HG03196 (cell line): Measurements from ENCODE around the gene PTPRG.

Source experiments
- ATAC-seq: cut with Tn5 transposase; IDR thresholded peaks from one replicate; pipeline ENCODE4 v1.9.1; 2021; ENCODE audit not compliant: unreplicated experiment

Gene PTPRG

DNA sequence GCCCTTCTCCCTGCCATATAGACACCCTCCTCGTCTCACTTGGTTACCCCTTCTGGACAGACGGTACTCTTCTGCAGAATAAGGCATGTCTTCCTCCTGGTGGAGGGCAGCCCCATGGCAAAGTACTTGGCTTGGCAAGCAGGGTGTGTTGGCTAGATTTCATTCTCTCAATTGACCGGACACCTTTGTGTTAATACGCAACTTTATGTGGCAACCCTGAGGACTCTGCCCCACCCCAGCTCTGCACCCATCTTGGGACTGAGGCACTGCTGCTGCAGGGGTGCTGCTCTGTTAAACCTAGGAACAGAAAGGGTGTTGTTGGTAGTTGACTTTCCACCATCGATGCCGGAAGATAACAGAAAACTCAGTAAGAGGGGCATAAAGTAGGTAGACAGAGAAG lies 55.2 kb downstream of the PTPRG start:
- ATAC-seq = no peak

DNA sequence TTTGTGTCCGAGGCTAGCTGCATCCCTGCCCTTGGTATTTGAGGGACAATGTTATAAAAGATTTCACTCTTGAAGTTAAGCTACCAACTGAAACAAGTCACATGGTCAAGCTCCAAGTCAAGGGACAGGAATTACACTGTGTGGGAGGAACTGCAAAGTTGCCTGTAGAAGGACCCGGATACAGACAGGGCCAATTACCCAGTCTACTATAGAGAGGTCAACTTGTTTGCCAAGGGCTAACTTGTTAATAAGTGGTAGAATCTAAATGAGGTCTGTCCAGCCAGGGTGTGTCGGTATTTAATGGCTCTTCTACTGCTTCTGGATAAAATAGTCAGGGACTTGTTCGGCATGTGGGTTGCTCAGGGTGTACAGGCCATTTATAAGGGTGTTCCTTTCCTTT lies 55.7 kb downstream of the PTPRG start:
- no peak for ATAC-seq

DNA sequence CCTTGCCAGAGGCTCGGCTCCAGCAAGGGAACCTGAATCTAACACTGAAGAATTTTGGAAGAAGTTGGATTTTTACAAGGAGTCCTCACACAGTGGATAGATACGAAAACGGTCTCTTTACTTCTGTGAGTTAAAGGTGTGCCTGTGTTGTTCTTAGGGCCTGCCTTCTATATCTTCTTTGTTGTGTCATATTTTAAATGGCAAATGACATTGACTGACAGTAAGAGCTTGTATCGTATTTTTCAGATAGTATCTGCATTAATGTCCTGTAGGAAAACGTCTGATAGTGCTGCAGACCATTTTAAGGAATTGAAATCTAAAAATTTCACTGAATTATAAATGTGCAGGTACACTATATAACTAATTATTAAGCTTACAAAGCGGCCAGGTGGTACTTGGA lies 56.3 kb downstream of the PTPRG start:
- ATAC-seq = no peak

DNA sequence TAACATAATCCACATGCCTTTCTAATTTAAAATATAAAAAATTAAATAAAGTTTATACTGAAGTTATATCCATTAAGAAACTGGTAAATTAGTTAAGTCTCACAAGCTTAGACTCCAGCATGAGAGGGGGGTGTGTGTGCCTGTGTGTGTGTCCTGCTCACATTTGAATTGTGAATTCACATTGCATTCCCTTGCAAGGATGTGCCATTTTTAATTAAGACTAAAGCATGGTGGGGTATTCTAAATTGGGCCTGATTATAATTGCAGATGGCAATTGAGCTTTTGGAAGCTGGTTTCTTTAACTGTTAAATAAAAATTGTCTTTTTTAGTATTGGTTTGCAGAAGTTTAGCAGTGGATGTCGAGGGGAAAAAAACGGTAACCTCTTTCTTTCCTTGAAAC lies 56.9 kb downstream of the PTPRG start:
- ATAC-seq = no peak

DNA sequence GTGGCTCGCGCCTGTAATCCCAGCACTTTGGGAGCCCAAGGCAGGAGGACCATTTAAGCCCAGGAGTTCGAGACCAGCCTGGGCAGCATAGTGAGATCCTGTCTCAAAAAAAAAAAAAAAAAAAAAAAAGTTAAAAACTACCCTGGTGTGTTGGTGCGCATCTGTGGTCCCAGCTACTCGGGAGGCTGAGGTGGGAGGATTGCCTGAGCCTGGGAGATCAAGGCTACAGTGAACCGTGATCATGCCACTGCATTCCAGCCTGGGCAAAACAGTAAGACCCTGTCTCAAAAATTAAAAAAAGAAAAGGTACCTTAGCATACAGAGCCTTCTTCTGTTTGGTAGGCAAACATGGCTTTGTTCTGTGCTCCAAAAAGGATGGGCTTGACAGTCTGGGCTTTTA lies 57.5 kb downstream of the PTPRG start:
- no peak for ATAC-seq

DNA sequence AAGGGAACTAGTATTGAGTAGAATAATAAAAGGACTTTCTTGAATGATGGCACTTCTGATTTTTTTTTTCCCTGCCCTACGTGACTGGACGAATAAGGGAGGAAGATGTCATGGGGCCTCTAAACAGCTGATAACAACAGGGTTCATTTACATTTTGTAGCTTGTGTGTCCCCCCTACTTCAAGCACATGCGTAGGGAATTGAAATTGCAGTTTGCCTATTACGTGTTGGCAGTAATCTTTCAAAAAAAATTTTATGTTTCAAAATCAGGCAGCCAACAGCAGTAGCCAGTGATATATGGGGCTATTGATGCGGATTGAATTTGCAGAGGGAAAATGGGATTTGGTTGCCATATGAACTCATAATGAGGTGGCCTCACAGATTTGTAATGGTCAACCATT lies 58.7 kb downstream of the PTPRG start:
- no peak for ATAC-seq

DNA sequence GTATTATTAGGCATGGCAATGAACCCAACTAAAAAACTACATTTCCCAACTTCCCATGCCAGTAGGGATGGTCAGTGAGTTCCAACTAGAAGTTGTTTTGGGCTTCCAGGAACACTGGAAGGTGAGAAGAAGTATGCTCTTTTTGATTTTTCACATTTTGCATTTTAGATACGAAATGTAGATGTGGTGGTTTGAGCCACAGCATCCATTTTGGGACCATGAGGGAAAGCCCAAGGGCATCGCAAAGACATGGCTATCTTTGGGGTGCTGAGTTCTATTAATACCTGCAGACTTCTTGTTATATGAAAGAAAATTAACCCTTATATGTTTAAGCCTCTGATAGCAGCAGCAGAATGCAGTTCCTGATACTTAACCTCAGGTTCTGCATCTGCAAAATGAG lies 62.9 kb downstream of the PTPRG start:
- no peak for ATAC-seq

DNA sequence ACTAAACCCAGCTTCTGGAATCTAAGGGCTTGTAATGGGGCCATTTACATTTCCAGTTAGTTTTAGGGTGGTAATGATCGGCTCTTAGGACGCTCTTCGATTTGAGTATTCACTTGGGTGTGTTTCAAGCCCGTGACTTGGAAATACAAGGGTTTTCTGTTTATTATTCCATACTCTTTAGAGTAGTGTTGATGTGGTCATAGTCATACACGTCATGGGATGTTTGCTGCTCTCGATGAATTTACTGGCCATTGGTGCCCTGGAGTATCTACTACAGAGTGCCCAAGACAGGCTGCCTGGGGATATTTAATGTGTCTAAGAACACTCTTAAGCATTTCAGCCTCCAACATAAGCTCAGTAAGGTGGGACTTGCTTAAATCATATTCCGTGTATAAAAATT lies 64.1 kb downstream of the PTPRG start:
- no peak for ATAC-seq

DNA sequence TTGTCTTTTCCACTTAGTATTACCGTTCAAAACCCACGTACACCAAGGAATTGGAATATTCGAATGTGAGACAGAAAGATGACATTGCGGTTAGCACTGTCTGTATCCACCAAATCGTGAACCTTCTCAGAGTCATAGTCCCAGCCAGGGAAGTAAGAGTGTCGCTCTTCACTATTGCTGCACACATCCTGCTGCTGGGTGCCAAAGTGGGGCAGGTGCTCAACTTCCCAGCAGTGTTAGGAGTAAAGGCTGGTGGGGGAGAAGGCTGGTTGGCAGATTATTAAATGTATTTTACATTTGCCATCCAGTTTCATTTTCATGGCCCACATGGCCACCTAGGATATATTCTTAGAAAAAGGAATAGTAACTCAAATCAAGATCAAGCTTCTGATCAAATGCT lies 65.1 kb downstream of the PTPRG start:
- ATAC-seq = no peak

DNA sequence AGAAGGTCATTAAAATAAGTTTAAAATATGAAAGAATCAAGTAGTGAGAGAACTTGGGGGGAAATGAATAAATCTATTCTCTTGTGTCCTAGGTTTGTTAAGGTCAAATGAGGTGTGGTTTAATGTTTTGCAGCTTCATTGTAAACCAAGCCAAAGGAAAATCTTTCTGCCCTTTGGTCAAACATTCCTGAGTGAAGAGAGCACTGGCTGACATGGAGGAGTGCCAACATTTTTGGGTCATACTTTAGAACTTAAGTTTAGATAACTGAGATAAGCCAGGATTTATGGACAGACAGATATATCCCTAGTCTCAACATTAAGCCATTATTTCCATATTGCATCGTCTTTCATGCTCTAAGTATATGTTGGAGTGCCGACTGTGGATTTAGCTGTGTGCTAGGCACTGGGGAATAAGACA lies 66.4 kb downstream of the PTPRG start:
- no peak for ATAC-seq

DNA sequence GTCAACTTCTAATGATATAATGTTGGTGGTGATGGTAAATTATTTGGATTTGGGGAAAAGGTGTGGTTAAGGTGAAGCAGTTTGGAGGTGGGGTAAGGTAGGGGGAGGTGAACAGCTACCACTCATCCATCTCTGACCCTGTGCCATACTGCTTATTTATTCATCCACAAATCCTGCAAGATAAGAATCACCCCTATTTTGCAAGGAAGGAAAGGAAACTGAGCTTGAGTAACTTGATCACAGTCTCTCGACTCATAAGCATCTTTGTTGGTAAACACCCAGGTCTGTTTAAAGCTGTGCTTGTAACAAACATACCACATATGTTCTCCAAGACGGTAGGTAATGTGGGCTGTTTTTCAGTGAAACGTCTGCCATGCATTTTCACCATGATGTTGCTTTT lies 67.3 kb downstream of the PTPRG start:
- no peak for ATAC-seq

DNA sequence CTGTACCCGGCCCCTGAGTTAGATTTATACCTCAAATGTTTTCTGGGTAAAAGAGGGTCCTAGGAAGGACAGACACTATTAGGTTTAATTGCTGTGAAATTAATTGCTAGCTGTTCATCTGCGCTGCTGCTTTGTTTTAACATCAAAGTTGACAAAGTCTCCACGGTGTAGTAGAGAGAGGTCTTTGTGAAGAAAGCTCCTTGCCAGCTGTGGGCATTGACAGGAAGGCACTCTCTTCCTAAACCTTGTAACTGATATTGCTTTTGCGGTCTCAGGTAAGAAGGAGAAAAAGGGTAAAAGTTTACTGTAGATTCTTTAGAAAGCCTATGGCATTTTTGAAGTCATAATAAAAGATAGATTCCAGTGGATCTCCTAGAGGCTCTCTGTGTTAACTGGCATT lies 68.1 kb downstream of the PTPRG start:
- ATAC-seq = no peak

DNA sequence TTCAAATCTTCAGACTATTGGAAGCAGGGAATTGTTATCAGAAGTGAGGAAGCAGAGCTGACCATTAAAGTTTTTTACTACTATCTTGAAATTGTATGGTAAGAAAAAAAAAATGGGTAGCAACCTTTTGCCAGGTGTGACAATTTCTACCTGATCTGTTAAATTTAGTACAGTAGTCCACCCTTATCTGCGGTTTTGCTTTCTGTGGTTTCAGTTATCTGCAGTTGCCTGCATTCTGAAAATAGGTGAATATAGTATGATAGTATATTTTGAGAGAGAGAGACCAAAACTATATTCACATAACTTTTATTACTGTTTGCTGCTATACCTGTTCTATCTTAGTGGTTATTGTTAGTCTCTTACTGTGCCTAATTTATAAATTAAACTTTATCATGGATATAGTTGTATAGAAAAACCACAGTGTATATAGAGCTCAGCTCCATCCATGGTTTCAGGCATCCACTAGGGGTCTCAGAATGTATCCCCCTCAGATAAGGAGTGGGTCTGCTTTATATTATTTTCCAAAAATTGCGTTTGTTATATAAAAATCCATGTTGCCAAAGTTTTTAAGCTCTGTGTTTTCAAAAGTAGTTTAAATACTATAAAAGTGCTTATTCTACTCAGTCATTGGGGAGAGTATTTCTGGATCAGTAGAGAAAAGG lies 69.9 kb downstream of the PTPRG start:
- ATAC-seq = no peak

DNA sequence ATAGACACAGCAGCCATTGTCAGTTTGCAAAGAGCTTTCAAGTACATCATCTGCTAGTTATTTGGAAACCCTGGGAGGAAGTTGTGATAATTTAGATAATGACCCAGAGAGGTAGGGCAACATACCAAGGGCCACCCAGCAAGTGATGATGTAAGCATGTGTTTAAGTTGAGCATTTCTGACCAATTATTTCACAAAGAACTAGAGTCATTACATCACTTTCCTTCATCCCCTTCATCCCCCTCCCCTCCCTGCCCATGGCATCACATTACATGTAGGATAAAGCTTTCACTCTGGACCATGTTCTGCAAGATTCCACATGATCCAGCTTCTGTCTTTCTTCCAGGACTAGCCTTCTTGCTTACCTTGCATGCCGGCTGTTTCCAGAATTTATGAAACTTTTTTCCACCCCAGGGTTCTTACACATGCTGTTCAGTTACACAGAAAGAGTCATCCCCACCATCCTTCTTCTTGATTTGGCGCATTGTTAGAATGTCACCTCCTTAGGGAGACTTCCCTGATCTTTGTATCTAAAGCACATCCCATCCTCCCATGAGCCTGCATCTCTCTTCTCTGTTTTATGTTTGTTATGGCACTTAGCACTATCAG lies 71.3 kb downstream of the PTPRG start:
- ATAC-seq = no peak

DNA sequence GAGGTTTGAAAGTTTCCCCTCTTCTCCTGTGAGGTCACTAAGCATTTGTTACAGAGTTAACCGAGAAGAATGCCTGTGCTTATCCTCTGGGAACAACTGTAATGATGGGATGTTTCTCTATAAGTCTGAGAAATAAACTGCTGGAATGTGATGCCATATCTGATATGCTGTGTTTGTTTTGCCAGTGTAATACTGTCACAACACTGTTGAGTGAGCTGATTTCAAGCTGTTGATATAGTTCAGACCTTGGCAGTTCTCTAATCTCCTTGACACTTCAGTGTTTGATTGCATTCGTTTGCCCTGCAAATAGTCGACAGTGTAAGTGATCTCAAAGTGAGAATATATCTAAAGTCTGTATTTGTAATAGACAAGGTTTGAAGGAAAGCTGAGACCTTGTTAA lies 73.3 kb downstream of the PTPRG start:
- no peak for ATAC-seq

DNA sequence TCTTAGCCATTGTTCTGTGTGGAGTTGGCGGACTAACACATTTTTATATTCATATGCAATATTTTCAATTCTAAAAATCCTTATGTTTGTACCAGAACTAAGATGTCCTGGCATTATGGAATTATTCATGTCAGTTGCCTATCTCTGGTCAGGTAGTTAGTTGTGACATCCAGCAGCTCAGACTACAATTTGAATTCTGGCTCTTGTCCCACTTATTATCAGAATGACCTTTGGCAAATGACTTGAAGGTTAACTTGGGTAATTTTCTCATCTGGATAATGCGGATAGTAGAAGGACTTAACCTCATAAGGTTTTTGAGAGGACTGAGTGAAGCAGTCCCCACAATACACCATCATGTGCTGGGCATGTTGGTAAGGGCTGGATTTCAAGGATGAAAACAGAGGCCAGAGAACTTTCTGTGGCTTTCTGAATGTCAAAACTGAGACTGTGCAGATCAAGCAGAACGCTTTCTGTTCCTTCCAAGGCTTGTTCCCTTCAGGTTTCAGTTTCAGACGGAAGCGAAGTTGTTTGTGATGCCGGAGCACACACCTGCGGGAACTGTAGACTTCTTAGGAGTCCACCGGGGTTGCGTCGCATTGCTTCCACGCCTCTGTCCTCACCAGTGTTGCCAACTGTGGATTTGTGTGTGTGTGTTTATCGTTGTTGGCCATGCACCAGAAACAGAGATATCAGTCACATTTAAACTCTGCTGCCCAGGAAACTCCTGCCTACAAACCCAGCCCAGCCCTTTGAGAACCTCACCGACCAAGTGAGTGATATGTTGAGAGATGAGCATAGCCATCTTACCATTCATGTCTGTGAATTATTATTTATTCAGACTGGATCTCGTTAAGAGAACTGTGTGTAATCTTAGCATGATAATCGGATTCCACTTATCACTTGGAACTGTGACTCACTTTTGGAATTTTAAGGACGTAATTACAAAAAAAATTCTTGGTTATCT lies 76.0 kb downstream of the PTPRG start:
- ATAC-seq = peak; percentile 84

DNA sequence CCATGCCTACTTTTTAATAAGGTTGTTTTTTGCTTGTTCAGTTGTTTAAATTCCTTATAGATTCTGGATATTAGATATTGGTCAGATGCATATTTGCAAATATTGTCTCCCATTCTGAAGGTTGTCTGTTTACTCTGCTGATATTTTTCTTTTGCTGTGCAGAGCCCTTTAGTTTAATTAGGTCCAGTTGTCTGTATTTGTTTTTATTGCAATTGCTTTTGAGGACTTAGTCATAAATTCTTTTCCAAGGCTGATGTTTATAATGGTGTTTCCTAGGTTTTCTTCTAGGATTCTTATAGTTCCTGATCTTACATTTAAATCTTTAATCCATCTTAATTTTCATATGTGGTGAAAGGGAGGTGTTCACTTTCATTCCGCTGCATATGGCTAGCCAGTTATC lies 77.4 kb downstream of the PTPRG start:
- no peak for ATAC-seq

DNA sequence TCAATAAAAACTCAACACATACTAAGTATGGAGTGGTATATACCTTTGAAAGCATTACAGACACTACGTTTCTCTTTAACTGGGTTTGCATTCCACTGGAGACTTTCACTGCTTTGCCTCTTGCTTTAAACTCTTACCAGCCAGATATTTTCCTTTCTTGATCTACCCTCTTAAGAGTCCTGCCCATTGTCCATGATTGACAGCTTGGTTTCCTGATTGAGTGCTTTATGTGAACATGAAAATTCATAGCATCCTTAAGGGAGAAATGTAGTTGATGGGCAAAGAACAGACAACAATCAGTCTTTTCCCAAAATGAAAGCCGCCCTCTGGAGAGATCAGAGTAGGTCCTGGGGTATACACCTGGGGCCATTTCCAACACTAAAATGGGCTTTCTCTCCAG lies 78.6 kb downstream of the PTPRG start:
- no peak for ATAC-seq

DNA sequence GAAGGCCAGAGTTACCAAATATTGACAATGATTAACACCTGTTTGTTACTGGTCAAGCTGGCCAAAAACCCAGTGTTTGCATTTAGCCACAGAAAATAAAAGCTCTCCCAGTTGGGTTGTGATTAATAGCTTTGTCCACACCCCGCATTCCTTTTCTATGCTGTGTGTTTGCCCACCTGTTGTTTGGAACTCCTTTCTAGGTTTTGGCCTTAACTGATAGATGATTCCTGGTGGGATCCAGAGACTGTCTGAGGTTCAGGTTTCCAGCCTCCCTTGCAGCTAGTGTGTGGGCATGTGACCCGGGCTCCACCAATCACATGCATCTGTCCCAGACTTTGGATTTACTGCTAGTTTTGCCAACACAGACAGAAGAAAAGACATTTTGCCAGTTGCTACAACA lies 83.8 kb downstream of the PTPRG start:
- no peak for ATAC-seq

DNA sequence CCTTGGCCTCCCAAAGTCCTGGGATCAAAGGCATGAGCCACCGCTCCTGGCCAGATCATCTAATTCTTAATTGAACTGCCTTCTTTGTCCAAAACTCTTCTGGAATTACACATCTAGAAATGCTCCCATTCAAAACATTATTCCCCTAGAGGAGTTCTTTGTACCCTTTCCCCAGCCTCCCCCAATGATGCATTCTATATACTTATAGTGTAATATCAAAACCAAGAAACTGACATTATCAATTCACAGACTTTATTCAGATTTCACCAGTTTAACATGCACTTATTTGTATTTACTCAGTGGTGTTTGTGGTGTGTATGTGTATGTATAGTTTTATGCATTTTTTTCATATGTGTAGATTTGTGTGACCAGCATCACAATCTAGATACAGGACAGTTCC lies 85.0 kb downstream of the PTPRG start:
- no peak for ATAC-seq

DNA sequence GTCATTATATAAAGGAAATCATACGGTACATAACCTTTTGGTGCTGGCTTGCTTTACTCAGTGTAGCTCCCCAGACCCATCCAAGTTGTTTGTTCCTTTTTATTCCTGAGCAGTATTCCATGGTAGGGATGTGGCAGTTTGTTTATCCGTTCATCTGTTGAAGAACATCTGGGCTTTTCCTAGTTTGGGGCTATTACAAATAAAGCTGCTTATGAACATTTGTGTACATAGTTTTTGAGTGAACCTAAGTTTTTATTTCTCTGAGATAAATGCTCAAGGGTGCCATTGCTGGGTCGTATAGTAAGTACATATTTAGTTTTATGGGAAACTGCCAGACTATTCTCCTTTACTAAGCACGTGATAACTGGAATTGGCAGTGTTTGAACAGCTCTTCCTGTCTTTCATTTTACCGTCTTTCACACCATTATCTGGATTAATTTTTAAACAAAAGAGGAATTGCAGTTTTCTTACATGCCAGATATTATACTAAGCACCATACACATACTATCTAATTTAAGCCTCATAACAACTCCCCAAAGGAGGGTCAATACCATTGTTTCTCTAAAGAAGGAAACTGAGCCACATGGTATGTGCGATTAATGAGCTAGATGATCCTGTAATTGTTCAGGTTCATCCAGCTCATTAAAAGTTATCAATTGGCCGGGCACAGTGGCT lies 85.6 kb downstream of the PTPRG start:
- no peak for ATAC-seq

DNA sequence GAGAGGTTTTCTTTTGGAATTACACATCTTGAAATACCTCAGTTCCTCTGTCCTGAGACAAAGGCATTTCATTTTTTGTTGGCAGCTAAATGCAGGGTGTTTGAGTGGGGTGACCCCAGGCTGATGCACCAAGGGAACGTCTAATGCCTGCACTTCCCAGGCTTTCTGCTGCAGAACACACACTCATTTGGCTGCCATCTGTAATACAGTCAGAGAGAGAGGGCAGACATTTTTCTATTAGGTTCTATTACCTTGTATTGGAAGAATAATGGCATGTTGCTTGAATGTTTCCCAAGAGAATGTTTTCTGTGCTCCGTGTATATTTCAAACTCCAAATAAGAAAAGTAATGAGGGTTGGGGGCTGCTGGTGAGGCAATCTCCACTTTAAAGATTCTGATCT lies 87.1 kb downstream of the PTPRG start:
- no peak for ATAC-seq
